ENCODE measurements around the gene JPH4. TPM values are rescaled to one million over a fixed set of nuclear protein-coding genes. Genes with fewer than 3 reads are reported as not detected.
A peak's percentile ranks its signal among the peaks of the same experiment; 100 is the strongest.
"Not testable (repeated sequence)": the region's sequence is repeated elsewhere in the genome, so short reads cannot be mapped to it uniquely, and the experiment has no call there.

The JPH4 gene
- polyA plus RNA-seq, 3 donors from 2014 or later: 0.10 TPM; not detected in 2

DNA sequence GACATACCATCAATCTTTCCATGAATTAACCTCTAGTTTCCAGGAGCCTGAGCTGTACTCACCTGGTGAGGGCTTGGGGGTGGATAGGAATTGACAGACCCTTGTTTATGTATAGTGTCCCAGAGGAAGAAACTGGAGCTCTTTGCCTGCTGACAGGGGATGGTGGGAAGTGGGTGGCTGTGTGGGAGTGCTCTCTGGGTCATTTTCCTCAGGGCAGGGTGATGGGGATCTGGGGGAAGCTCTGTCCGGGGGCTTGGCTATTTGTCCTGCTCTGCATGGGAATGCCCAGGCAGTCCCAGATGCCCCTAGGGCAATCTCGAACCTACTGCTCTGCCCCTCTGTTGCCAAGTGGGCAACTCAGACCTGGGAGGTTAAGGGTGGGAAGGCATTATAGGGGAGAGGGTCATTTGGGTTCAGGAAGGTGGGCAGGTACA is 35.8 kb upstream of the JPH4 start:
- no peak overlapping the region for H3K4me3 Mint-ChIP-seq
- H3K4me1 Mint-ChIP-seq: peaks cover 21 to 22% of the 10 kb centered on the region in 2 donors
- no peaks in the 10 kb centered on the region for H3K36me3 Mint-ChIP-seq
- peaks cover 2 to 6% (median 2%) of the 10 kb centered on the region in 3 donors for H3K27me3 Mint-ChIP-seq (ENCODE audit: low read depth in 3 of 3)
- H3K27ac Mint-ChIP-seq: no peak overlapping the region
- H3K9me3 Mint-ChIP-seq: no peaks in the 10 kb centered on the region
- DNase-seq: no peak

DNA sequence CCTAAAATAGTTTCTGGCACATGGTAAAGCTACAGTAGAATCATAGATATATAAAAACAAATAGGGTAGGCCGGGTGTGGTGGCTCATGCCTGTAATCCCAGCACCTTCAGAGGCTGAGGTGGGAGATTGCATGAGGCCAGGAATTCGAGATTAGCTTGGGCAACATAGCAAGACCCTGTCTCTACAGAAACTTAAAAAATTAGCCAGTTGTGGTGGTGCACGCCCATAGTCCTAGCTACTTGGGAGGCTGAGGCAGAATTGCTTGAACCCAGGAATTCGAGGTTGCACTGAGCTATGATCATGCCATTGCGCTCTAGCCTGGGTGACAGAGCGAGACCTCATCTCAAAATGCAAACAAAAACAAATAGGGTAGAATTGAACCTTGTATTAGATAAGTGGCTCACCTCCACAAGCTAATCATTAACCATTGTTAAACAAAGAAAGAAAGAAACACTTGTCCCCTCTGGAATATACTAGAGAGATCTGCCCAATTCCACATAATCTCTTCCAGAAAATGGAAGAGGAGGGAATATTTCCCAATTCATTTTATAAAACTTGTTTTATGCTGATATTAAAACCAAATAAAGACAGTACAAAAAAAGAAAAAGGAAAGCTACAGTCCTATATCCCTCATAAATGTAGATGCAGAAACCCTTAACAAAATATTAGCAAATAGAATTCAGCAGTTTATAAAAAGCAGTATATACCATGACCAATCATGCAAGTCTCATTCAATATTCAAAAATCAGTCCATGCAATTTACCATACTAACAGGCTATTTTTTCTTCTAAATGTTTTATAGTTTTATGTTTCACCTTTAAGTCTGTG is 34.9 kb upstream of the JPH4 start:
- H3K27ac Mint-ChIP-seq: no peak overlapping the region
- peaks cover 2 to 6% (median 2%) of the 10 kb centered on the region in 3 donors for H3K27me3 Mint-ChIP-seq (ENCODE audit: low read depth in 3 of 3)
- no peak overlapping the region for H3K4me3 Mint-ChIP-seq
- peaks cover 0 to 3% (median 0%) of the 10 kb centered on the region in 3 donors for H3K36me3 Mint-ChIP-seq
- H3K9me3 Mint-ChIP-seq: no peaks in the 10 kb centered on the region
- H3K4me1 Mint-ChIP-seq: peaks cover 29 to 30% of the 10 kb centered on the region in 2 donors
- DNase-seq: no peak

DNA sequence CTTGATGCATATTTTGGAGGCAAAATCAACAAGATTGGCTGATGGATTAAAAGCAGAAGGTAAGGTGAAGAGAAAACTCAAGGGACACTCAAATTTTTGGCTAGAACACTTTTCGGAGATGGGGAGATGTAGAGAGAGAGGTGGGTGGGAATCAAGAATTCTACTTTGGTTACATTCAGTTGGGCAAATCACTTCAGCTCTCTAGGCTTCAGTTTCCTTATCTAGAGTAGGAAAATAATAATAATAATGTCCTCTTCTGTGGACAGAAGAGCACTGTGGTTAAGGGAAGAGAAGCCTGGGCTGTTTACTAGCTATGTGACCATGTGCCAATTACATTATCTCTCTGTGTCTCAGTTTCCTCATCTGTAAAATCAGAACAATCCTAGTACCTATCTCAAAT is 34.2 kb upstream of the JPH4 start:
- Mint-ChIP-seq H3K27me3 (ENCODE audit: low read depth in 3 of 3) (peaks cover 2 to 6% (median 2%) of the 10 kb centered on the region in 3 donors), H3K36me3 (peaks cover 0 to 3% (median 0%) of the 10 kb centered on the region in 3 donors), H3K4me1 (peaks cover 29 to 30% of the 10 kb centered on the region in 2 donors), H3K27ac (peak overlapping the region in 1 of 6 donors; percentile 64), H3K4me3 (no peak overlapping the region), H3K9me3 (no peaks in the 10 kb centered on the region)
- DNase-seq: no peak

DNA sequence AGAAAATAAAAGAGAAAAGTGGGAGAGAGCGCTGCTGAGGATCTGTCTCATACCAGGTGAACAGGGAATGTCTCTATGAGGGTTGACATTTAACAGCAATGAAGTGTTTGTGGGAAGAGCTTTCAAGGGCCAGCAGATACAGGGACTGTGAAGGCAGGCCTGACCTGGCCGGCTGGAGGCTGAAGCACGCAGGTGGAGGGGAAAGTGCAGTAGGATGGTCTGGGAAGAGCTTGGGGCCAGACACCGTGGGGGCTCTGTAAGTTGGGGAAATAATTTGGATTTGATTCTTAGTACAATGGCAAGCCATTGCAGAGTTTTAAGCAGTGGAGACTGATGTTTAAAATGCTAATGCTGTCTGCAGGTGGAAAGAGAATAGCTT is 33.8 kb upstream of the JPH4 start:
- H3K4me3 Mint-ChIP-seq: no peak overlapping the region
- no peak for DNase-seq
- H3K27me3 Mint-ChIP-seq (ENCODE audit: low read depth in 3 of 3): peaks cover 2 to 6% (median 4%) of the 10 kb centered on the region in 3 donors
- peaks cover 0 to 3% (median 0%) of the 10 kb centered on the region in 3 donors for H3K36me3 Mint-ChIP-seq
- peak overlapping the region in 3 of 6 donors; percentile 14 to 64 (median 60) for H3K27ac Mint-ChIP-seq
- H3K4me1 Mint-ChIP-seq: peaks cover 29 to 30% of the 10 kb centered on the region in 2 donors
- H3K9me3 Mint-ChIP-seq: no peaks in the 10 kb centered on the region

DNA sequence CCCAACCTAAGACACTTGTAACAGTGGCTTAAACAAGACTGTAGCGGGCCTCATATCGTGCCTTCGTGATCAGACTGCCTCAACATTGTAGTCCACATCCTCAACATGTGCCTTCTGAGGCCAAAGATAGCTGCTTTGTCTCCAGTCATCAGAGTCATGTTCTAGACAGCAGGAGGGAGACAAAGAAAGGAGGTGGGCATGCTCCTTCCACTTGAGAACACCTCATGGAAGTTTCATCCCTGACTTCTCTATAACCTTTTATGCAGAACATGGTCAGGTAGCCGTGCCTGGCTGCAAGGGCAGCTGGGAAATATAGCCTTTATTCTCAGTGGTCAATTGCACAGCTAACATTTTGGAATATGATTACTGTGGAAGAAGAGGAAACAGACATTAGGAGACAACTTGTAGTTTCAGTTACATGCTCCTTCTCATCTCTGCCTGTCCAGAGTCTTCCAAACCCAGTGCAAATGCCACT is 32.3 kb upstream of the JPH4 start:
- H3K4me1 Mint-ChIP-seq: peaks cover 29 to 30% of the 10 kb centered on the region in 2 donors
- peaks cover 0 to 2% (median 0%) of the 10 kb centered on the region in 6 donors for H3K9me3 Mint-ChIP-seq
- peak overlapping the region; percentile 94 to 99 (median 96) for H3K27ac Mint-ChIP-seq
- peak overlapping the region; percentile 69 to 93 (median 83) for H3K4me3 Mint-ChIP-seq
- DNase-seq: peak in 1 of 3 donors; percentile 33
- peaks cover 2 to 6% (median 4%) of the 10 kb centered on the region in 3 donors for H3K27me3 Mint-ChIP-seq (ENCODE audit: low read depth in 3 of 3)
- peaks cover 0 to 3% (median 0%) of the 10 kb centered on the region in 3 donors for H3K36me3 Mint-ChIP-seq

GRCh38 chr14:23610090-23610814 is 31.7 kb upstream of the JPH4 start:
- H3K27me3 Mint-ChIP-seq (ENCODE audit: low read depth in 3 of 3): peaks cover 0 to 6% (median 4%) of the 10 kb centered on the region in 3 donors
- peaks cover 0 to 3% (median 0%) of the 10 kb centered on the region in 3 donors for H3K36me3 Mint-ChIP-seq
- peak overlapping the region; percentile 69 to 93 (median 83) for H3K4me3 Mint-ChIP-seq
- peak overlapping the region; percentile 94 to 99 (median 96) for H3K27ac Mint-ChIP-seq
- peaks cover 29 to 30% of the 10 kb centered on the region in 2 donors for H3K4me1 Mint-ChIP-seq
- H3K9me3 Mint-ChIP-seq: peaks cover 0 to 2% (median 0%) of the 10 kb centered on the region in 6 donors
- peak; percentile 28 to 41 (median 38) for DNase-seq

- peak overlapping the region; percentile 69 to 93 (median 83) for H3K4me3 Mint-ChIP-seq
- H3K27ac Mint-ChIP-seq: peak overlapping the region; percentile 94 to 99 (median 96)
- peaks cover 29 to 30% of the 10 kb centered on the region in 2 donors for H3K4me1 Mint-ChIP-seq
- DNase-seq; H3K36me3 Mint-ChIP-seq; H3K9me3 Mint-ChIP-seq; H3K27me3 Mint-ChIP-seq (ENCODE audit: low read depth in 3 of 3): not testable (repeated sequence)
Observed at GRCh38 chr14:23609411-23610089, 31.0 kb upstream of the JPH4 start.

DNA sequence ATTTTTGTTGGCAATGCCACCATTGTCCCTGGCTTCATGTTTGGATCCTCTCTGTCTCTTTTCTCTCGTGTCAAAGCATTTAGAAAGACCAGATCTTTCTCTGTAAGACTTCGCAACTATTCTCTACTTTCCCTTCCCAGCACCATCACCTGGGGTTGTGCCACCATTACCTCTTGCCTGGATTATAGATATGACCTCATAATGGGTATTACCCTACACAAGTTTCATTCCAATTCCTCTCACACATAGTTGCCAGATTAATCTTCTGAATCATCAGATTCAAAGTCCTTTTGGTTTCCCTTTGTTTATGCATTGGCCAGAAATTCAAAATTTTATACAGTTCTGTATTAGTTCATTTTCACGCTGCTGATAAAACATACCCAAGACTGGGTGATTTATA is 30.4 kb upstream of the JPH4 start:
- peaks cover 0 to 2% (median 0%) of the 10 kb centered on the region in 6 donors for H3K9me3 Mint-ChIP-seq
- H3K27ac Mint-ChIP-seq: peak overlapping the region in 5 of 6 donors; percentile 50 to 99 (median 96)
- H3K4me1 Mint-ChIP-seq: peaks cover 29 to 30% of the 10 kb centered on the region in 2 donors
- peaks cover 0 to 3% (median 0%) of the 10 kb centered on the region in 3 donors for H3K36me3 Mint-ChIP-seq
- peak overlapping the region in 2 of 5 donors; percentile 1 to 48 for H3K4me3 Mint-ChIP-seq
- no peak for DNase-seq
- H3K27me3 Mint-ChIP-seq (ENCODE audit: low read depth in 3 of 3): peaks cover 0 to 4% (median 3%) of the 10 kb centered on the region in 3 donors

DNA sequence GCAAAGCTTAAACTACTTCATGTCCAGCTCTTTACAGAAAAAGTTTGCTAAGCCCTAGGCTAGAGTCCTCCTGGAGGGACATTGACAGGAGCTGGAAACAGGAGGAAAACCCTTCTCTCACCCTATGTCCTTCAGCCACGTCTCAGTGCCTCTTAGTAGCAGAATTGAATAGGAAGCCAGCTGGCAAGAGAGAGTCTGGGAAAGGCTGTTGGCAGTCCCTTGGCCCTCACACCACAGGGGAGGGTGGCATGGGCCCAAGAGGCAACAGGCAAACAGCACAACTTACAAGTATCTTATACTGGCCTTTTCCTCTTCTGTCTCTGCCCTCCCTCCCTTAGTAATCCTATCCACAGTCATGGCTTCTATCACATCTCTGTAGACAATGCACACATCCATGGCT is 29.9 kb upstream of the JPH4 start:
- no peak overlapping the region for H3K4me3 Mint-ChIP-seq
- peaks cover 0 to 2% (median 0%) of the 10 kb centered on the region in 6 donors for H3K9me3 Mint-ChIP-seq
- no peak for DNase-seq
- H3K36me3 Mint-ChIP-seq: peaks cover 0 to 3% (median 0%) of the 10 kb centered on the region in 3 donors
- H3K4me1 Mint-ChIP-seq: peaks cover 29 to 30% of the 10 kb centered on the region in 2 donors
- H3K27ac Mint-ChIP-seq: peak overlapping the region in 3 of 6 donors; percentile 62 to 97 (median 96)
- peaks cover 0 to 3% (median 2%) of the 10 kb centered on the region in 3 donors for H3K27me3 Mint-ChIP-seq (ENCODE audit: low read depth in 3 of 3)

DNA sequence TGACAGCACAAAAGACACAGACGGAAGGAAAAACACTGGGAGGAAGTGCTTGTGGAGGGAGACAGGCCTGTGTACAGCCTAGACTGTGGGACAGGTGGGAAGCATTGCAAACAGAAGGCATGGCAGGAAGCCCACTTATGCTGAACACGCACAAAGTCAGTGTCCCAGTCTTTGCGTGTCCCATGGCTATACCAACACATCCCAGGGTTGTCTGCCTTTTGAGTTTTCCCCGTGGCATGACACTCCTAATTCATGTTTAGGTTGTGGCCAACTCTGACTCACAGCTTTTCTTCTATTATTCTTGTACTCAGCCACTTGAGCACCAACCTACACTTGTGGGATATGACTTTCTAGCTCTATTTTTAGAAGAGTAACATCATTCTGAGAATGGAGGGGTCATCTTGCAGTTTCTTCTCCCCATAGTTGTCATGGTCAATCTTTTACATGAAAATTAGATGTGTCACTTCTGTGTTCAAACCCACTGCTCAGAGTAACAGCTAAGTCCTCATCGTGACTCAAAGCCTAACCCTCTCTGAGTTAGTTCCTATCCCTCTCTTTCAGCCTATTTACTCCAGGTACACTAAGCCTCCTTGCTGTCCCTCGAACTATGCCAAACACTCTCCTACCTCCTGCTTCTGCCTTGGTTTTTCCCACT is 27.5 kb upstream of the JPH4 start:
- Mint-ChIP-seq H3K4me3 (no peak overlapping the region), H3K27ac (no peak overlapping the region)

GRCh38 chr14:23604675-23605170 is 26.1 kb upstream of the JPH4 start:
- H3K27me3 Mint-ChIP-seq (ENCODE audit: low read depth in 3 of 3): peaks cover 0 to 10% (median 5%) of the 10 kb centered on the region in 3 donors
- no peak overlapping the region for H3K27ac Mint-ChIP-seq
- no peak overlapping the region for H3K4me3 Mint-ChIP-seq

More for the DNA sequence above, 27.5 kb upstream of the JPH4 start:
- no peak for DNase-seq
- peaks cover 0 to 3% (median 0%) of the 10 kb centered on the region in 3 donors for H3K36me3 Mint-ChIP-seq
- peaks cover 0 to 2% (median 0%) of the 10 kb centered on the region in 6 donors for H3K9me3 Mint-ChIP-seq
- peaks cover 0 to 7% (median 3%) of the 10 kb centered on the region in 3 donors for H3K27me3 Mint-ChIP-seq (ENCODE audit: low read depth in 3 of 3)
- peaks cover 25% of the 10 kb centered on the region in 2 donors for H3K4me1 Mint-ChIP-seq

GRCh38 chr14:23604148-23604547 is 25.6 kb upstream of the JPH4 start:
- Mint-ChIP-seq H3K27ac (no peak overlapping the region), H3K9me3 (peaks cover 0 to 3% (median 0%) of the 10 kb centered on the region in 6 donors), H3K4me1 (peaks cover 6% of the 10 kb centered on the region in 2 donors), H3K4me3 (no peak overlapping the region), H3K36me3 (peaks cover 0 to 3% (median 0%) of the 10 kb centered on the region in 3 donors), H3K27me3 (ENCODE audit: low read depth in 3 of 3) (peaks cover 0 to 10% (median 5%) of the 10 kb centered on the region in 3 donors)
- no peak for DNase-seq

More at GRCh38 chr14:23604675-23605170, 26.1 kb upstream of the JPH4 start:
- Mint-ChIP-seq H3K9me3 (peaks cover 0 to 2% (median 0%) of the 10 kb centered on the region in 6 donors), H3K36me3 (peaks cover 0 to 3% (median 0%) of the 10 kb centered on the region in 3 donors), H3K4me1 (peaks cover 11% of the 10 kb centered on the region in 2 donors)
- no peak for DNase-seq

Data from immature natural killer cell (primary cell).